HG02938 (cell line): Measurements from ENCODE around the gene RNF130.
"Not testable (repeated sequence)": the region's sequence is repeated elsewhere in the genome, so short reads cannot be mapped to it uniquely, and the experiment has no call there.

Source experiments
- ATAC-seq: cut with Tn5 transposase; IDR thresholded peaks from one replicate; pipeline ENCODE4 v1.9.1; 2021; ENCODE audit warnings: mild to moderate bottlenecking, moderate library complexity; ENCODE audit not compliant: unreplicated experiment

RNF130 gene

DNA sequence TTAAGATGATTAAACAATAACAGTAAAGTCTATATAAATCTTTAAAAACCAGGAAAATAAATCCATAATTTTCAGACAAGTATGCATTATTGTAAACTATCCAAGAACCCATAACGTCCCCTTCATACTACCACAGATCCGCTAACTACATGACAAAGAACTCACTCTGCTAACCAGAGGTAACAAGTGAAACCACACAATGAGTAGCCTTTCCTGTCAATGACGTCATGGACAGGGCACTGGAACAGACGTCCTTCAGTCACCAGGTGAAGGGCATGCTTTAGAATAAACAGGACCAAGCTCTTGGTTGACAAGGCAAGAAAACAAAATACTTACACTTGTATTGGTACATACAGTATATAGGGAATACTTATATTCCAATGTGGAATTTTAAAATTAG, 45.2 kb downstream of the RNF130 start:
- ATAC-seq: no peak

DNA sequence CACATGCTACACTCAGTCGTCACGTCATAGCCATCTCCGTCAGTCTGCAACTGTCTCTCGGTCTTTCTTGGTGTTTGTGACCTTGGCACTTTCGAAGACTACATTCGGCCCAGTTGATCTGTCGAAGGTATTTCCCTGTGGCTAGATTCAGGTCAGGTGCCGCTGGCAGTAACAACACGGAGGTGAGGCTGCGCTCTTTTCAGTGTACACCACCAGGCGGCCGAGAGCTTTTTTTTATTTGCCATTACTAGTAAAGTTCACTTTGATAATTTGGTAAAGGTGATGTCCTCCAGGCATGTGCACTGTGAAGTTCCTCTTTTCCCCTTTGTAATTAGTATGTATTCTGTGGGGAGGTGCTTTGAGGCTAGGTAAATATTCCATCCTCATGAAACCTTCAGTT, 49.7 kb downstream of the RNF130 start:
- no peak for ATAC-seq

DNA sequence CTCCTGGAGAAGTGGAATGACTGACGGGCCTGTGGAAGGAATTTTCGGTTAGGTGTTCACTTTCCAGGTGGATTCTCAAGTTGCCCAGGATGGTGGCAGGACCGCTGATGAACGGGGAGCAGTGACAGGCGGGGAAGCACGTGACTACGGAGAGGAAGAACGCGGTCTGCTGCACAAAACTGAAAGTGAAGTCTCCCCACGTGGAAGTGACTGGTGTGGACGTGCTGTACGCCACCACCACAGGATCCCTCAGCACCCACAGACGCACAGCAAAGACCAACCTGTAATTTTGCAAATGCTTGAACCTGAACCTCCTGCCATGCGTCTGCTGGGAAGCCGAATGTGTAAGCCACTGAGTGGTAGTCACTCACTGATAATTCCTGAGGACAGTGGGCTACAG, 51.4 kb downstream of the RNF130 start:
- ATAC-seq: no peak

DNA sequence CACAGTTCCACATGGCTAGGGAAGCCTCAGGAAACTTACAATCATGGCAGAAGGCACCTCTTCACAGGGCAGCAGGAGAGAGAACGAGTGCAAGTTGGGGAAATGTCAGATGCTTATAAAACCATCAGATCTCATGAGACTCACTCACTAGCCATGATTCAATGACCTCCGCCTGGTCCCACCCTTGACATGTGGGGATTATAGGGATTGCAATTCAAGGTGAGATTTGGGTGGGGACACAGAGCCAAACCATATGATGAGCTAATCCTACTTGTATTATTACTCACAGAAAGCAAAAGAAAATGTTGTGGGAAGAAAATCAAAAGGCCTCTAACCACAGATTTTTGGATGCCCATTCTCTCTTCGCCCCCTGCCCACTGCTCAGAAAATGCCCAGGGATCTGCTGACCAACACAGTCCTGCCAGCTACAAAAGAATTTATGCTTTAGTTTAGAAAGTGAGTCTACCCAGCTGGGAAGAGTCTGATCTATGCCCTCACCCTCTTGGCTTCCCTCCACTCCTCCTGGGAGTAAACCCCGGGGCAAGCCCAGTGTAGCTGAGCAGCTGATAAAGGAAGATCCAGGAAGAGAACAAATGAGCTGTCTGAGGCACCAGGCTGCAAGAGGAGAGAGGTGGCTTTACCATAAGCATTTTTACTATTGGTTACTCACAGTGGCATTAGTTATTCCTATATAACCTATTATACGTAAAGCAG, 53.1 kb downstream of the RNF130 start:
- no peak for ATAC-seq

DNA sequence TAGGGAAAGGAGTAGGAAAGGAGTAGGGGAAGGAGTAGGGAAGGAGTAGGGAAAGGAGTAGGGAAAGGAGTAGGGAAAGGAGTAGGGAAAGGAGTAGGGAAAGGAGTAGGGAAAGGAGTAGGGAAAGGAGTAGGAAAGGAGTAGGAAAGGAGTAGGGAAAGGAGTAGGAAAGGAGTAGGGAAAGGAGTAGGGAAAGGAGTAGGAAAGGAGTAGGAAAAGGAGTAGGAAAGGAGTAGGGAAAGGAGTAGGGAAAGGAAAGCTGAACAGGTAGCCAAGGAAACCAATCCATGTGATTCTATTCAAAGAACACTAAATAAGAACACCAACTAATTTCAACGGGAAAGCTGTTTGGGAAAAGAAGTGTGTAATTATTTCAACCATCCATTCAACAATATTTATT, 56.0 kb downstream of the RNF130 start:
- not testable (repeated sequence) for ATAC-seq

DNA sequence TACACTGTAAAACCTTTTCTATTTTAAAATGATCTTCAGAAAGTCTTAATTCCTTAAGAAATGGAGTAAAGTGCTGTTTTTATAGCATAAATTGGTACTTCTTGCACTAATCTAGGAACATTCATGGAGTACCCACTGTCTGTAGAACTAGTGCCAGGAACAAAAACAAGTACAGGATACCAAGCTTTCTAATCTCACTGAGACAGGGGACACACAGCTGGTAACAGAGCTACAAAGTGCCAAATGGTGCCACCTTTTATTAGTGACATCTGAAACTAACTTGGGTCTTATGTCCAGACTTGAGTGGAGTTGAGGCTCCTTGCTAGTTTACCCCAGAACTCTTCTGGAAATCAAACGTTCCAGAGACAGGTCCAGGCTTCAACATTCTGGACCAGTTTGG, 57.9 kb downstream of the RNF130 start:
- no peak for ATAC-seq

DNA sequence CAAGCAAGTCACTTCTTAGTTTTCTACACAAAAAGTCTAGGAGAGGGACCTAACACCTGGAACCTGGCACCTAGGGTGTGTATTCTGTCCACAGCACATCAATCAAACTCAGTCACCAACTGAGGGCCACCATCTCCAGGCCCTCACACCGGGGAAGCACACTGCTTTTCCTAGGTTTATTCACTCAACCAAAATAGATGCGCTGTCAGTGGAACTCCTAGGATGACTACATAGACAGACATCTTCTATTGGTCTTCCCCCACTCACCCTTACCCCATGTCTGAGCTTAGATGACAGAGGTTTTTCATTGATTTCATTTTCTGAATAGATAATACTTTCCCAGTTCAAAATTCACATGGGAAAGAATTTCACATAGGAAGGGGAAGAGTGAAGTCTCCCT, 59.2 kb downstream of the RNF130 start:
- no peak for ATAC-seq

DNA sequence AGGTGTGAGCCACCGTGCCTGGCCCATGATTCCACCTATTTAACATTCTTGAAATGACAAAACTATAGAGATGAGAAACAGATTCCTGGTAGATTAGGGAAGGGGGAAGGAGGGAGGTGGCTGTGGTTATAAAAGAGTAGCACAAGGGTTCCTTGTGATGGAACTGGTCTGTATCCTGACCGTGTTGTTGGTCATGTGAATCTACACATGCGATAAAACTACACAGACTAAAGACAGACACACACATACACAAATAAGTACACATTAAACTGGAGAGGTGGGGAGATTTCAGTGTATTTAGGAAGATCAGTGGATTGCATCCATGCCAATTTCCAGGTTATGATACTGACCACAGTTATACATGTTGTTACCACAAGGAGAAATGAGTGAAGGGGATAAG, 60.9 kb downstream of the RNF130 start:
- ATAC-seq: no peak

DNA sequence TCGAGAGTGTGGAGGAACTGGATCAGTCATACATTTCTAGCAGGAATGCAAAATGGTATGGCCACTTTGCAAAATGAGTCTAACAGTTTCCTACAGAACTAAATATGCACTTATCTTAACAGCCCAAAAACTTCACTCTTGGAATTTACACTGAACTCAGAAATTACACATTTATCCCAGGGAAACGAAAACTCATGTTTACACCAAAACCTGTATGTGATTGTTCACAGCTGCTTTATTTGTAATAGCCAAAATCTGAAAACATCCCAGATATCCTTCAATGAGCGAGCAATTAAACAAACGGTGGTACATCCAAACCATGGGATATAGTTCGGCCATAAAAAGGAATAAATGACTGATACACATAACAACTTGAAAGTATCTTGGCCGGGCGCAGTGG, 62.0 kb downstream of the RNF130 start:
- ATAC-seq: no peak

DNA sequence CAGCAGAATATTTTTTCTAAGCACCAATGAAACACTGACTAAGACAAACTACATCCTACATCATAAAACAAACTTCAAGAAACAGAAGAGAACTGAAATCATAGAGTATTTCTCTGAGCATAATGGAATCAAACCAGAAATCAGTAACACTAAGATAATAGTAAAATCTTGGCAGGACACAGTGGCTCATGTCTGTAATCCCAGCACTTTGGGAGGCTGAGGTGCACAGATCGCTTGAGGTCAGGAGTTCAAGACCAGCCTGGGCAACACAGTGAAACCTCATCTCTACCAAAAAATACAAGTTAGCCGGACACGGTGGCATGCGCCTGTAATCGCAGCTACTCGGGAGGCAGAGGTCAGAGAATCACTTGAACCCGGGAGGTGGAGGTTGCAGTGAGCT, 63.1 kb downstream of the RNF130 start:
- ATAC-seq: no peak

DNA sequence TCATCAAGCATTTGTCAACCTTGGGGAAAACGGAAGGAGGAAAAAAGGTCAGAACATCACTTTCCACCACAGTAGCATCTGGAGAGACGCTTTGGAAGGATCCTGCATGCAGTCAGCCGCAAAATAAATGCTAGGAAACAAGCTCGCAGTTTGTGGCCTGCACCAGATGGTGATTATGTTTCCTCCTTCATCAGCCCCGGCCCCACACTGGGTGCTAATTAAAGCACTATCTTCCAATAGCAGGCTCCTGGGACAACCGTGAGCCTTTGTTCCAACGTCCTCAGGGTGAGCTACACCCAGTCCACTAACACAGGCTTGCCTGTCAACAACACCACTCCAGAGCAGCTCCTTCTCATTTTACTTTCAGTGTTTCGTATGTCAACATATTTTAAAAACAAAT, 64.0 kb downstream of the RNF130 start:
- no peak for ATAC-seq

DNA sequence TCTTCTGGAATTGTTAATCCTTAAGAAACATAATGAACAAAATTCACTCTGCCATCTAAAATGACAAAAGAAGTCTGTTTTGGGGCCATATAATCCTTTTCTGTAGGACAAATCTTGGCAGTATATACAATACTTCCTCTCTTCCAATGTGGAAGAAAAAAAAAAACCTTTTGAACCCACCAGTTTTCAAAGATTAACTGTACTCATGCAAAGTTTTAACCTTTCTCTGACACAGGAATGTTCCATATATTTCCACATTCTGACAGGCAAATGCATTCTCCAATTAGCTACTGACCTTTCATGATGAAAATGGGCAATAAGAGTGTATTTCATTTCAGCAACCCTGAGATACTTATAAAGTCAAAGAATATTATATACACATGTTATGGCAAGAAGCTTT, 65.4 kb downstream of the RNF130 start:
- ATAC-seq: no peak

DNA sequence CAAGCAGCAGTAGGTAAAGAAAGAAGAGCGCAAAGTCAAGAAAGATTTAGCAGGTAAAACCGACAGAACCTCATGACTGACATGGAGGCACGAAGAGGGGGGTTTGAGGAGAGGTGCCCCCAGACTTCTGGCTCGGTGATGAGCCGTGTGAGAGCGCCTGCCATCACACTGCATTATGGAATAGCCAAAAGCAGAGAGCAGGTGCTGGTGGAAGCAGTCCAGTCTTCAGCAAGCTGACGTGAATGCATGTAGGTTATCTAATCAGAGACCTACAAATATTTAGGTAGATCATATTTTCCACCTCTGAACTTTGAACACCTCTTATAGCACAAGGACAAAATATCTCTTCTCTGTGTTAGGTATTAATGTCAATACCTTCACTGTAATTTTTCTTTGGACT, 68.4 kb downstream of the RNF130 start:
- ATAC-seq: no peak

DNA sequence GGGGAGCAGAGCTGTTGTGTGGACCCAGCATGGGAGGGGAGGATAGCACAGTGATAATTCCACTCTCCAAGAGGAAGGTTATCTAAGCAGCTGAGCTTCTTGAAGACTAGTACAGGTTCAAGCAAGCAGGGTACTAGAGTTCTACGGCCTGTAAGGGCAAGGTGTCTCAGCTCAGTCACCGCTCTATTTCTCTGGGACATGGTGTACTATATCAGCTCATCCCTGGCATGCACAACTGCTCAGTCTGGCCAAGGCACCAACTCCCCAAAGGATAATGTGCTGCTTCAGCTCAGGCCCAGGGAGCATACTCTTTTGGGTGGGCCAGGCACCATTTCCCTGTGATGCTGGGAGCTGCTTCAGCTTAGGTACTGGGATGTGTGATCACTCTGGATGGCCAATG, 69.8 kb downstream of the RNF130 start:
- ATAC-seq: no peak

DNA sequence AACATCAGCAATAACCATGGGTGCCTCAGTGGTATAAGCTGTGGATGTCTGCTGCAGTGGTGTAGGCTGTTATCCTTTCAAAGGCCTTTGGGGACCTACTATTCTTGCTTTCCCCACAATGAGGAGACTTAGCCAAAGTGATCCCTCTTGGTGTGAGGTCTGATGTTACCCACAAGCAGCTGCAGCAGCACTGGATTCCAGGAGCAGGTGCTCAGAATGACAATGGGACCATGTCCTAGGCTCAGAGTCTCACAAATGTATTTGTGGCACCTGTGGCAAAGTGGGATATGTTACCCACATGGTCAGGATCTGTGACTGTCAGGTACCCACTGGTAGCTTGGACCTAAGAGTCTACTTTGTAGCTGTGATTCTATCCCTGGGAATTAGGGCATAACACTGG, 70.4 kb downstream of the RNF130 start:
- no peak for ATAC-seq

DNA sequence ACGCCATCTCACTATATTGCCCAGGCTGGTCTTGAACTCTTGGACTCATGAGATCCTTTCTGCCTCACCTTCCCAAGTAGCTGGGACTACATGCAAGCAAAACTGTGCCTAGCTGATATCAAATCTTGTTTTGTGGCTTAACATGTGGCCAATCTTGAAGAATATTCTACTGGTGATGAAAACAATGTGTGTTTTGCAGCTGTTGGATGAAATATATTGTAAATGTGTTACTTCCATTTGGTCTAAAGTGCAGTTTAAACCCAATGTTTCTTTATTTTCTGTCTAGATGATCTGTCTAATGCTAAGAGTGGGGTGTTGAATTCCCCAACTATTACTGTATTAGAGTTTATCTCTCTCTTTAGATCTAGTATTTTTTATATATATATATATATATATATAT, 73.1 kb downstream of the RNF130 start:
- no peak for ATAC-seq

DNA sequence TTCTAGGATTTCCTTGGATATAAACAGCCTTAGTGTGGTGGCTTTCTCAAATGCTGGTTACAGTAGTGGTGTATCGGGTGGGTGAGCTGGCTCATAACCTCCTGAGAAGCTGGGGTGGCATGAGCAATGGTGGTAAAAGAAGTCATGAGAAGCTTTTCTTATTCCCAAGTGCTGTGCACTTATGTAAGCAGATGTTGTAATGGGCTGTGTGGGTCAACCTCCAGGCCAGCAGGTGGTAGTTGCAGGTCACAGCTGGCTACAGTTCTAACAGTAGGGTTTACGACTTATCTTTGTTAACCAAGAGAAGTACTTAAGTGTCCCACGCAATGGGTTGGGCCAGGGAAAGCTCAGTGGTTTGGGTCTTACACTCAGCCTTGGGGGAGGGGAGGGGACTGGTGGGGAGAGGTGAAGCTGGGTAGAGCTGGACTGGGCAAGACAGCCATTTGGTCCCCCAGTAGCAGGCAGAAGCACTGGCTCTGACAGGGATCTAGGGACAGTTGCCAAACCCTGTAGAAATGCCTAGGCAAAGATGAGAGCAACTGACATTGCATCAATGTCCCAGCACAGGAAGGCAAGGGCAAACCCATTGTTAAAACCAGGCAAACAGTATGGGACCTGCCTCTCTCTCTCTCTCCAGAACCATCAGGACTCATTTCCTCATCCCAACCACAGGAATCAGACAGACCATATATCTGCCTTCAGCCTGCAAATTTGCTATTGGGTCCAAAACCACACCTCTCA, 76.8 kb downstream of the RNF130 start:
- ATAC-seq: no peak

DNA sequence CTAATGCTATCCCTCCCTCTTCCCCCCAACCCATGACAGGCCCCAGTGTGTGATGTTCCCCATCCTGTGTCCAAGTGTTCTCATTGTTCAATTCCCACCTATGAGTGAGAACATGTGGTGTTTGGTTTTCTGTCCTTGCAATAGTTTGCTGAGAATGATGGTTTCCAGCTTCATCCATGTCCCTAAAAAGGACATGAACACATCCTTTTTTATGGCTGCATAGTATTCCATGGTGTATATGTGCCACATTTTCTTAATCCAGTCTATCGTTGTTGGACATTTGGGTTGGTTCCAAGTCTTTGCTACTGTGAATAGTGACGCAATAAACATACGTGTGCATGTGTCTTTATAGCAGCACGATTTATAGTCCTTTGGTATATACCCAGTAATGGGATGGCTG, 78.7 kb downstream of the RNF130 start:
- ATAC-seq: not testable (repeated sequence)

DNA sequence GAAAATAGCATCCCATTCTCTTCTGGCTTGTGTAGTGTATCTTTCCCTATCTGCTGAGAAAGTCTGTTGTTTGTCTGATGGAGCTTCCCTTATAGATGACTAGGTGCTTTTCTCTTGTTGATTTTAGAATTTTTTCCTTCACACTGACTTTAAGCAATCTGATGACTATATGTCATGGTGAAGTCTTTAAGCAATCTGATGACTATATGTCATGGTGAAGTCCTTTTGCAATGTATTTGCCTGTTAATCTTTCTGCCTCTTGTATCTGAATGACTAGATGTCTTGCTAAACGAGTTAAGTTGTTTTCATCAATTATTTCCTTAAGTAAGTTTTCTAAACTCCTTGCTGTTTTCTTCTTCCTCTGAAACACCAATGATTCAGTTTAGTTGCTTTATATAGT, 80.5 kb downstream of the RNF130 start:
- ATAC-seq: no peak

DNA sequence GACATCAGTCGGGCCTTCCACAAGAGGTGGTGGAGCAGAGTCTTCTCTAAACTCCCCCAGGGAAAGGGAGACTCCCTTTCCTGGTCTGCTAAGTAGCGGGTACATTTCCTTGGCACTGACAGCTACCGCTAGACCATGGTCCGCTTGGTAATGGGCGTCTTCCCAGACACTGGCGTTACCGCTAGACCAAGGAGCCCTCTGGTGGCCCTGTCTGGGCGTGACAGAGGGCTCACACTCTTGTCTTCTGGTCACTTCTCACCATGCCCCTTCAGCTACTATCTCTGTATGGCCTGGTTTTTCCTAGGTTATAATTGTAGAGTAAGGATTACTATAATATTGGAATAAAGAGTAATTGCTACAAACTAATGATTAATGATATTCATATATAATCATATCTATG, 81.0 kb downstream of the RNF130 start:
- not testable (repeated sequence) for ATAC-seq

DNA sequence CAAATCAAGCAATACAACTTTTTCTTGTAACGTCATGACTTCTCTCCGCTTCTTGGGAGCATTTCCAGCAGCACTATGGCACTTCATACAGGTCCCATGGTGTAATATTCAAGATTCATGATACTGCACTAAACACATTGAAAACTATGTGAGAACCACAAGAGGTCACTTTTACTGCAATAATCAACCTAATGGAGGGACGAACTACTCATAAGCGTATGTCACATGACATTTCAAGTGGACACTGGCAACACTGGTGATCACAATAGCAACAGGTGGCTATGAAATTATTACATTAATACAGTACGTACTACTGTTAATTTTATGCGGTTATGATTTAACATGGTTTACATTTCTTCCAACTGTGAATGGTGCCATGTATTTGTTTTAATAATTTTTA, 85.2 kb downstream of the RNF130 start:
- ATAC-seq: no peak

DNA sequence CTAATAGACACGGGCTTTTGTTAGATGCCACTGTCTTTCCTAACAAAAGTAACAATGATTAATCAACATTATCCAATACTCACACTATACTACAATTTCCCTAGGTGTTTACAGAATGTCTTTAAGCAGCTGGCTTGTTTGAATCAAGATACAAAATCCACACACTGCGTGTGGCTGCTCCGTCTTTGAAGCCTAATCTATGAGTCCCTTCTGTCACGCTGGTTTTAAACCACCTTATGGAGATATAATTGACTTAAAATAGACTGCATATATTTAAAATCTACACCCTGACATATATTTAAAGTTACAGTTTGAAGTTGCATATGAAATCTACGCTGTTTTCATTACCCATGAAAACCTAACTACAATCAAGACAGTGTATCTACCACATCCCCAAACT, 89.9 kb downstream of the RNF130 start:
- no peak for ATAC-seq

DNA sequence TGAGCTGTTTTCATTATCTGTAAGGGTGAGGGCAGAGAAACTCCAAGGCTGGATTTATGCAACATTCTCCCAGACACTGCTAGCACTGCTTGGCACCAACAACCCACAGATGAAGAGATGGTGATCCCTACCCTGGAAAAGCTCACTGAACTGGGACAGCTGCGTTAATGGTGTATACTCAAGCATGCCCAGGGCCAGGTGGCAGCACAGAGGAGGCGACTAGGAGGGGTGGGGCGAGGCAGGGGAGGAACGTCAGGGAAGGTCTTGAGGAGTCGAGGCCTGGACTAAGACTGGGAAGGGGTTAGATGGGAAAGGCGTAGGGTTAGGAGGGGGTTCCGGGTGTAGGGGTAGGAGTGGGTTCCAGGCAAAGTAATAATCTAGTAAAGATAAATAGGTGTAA, 90.8 kb downstream of the RNF130 start:
- ATAC-seq: no peak
